ENCODE data around the gene CCNB3.

DNA sequence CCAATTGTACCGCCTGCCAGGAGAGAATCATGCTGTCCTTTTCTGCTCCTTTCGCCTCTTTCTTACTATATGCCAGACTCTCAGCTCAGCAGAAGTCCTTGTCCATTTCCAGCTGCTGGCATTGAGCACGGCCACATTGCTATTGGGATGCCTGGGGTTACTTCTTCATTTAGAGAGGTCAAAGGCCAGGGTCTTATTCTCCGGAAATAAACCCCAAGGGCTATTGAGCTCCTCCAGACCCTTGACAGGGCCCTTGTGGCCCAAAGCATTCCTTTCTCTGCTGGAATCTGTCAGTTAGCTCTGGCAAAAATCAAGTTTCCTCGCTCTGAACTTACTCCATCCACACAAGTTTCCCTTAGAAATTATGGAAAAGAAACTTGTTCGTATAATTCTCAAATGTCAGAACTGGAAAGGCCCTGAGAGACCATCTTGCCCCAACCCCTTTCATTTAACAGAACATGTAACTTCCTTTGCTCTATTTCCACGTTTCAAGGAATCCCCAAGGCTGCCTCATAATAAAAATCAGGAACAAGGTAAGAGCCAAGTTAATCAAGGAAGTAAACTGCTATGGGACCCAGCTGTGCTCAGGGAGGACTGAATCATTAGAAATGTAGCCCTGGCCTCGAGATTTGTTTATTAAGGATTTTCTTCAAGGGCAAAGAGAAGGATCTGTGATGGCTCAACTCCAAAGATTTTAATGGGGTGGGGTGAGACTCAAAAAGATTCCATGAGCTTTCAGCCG lies 15.5 kb upstream of the CCNB3 start:
- TF ChIP-seq RAD21 (IDR thresholded peaks at IDR 0.05; ENCODE audit: low read length) (no peak), RFX5 (IDR thresholded peaks at IDR 0.05; ENCODE audit: low read depth, low read length) (no peak), POLR2A (IDR thresholded peaks at IDR 0.05; ENCODE audit: low read depth, low read length) (no peak), CEBPB (IDR thresholded peaks at IDR 0.05; ENCODE audit: low read depth, low read length) (no peak), MXI1 (IDR thresholded peaks at IDR 0.05; ENCODE audit: borderline replicate concordance, low read depth, low read length) (no peak), SMC3 (IDR thresholded peaks at IDR 0.05; ENCODE audit: low read depth, low read length) (no peak), NFE2L2 (IDR thresholded peaks at IDR 0.05; ENCODE audit: low read depth, low read length) (no peak), BHLHE40 (IDR thresholded peaks at IDR 0.05; ENCODE audit: low read depth, low read length) (no peak), ELK1 (IDR thresholded peaks at IDR 0.05; ENCODE audit: borderline replicate concordance, low read depth, low read length) (no peak), MAFK (IDR thresholded peaks at IDR 0.05; ENCODE audit: low read depth, low read length) (no peak)
- TF ChIP-seq, protein P1, sequence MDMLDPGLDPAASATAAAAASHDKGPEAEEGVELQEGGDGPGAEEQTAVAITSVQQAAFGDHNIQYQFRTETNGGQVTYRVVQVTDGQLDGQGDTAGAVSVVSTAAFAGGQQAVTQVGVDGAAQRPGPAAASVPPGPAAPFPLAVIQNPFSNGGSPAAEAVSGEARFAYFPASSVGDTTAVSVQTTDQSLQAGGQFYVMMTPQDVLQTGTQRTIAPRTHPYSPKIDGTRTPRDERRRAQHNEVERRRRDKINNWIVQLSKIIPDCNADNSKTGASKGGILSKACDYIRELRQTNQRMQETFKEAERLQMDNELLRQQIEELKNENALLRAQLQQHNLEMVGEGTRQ (IDR thresholded peaks at IDR 0.05; ENCODE audit: low read depth, low read length), result no peak
- TF ChIP-seq, protein P2, sequence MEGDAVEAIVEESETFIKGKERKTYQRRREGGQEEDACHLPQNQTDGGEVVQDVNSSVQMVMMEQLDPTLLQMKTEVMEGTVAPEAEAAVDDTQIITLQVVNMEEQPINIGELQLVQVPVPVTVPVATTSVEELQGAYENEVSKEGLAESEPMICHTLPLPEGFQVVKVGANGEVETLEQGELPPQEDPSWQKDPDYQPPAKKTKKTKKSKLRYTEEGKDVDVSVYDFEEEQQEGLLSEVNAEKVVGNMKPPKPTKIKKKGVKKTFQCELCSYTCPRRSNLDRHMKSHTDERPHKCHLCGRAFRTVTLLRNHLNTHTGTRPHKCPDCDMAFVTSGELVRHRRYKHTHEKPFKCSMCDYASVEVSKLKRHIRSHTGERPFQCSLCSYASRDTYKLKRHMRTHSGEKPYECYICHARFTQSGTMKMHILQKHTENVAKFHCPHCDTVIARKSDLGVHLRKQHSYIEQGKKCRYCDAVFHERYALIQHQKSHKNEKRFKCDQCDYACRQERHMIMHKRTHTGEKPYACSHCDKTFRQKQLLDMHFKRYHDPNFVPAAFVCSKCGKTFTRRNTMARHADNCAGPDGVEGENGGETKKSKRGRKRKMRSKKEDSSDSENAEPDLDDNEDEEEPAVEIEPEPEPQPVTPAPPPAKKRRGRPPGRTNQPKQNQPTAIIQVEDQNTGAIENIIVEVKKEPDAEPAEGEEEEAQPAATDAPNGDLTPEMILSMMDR (conservative IDR thresholded peaks at IDR 0.05; ENCODE audit: low read depth, low read length), result no peak
